COLO829 (cell line): ENCODE results near the gene SLC6A13.

Source experiments
- DNase-seq: peaks from one replicate; pipeline ENCODE4 v3.0.0; 2012; ENCODE audit warnings: low spot score

Gene SLC6A13

DNA sequence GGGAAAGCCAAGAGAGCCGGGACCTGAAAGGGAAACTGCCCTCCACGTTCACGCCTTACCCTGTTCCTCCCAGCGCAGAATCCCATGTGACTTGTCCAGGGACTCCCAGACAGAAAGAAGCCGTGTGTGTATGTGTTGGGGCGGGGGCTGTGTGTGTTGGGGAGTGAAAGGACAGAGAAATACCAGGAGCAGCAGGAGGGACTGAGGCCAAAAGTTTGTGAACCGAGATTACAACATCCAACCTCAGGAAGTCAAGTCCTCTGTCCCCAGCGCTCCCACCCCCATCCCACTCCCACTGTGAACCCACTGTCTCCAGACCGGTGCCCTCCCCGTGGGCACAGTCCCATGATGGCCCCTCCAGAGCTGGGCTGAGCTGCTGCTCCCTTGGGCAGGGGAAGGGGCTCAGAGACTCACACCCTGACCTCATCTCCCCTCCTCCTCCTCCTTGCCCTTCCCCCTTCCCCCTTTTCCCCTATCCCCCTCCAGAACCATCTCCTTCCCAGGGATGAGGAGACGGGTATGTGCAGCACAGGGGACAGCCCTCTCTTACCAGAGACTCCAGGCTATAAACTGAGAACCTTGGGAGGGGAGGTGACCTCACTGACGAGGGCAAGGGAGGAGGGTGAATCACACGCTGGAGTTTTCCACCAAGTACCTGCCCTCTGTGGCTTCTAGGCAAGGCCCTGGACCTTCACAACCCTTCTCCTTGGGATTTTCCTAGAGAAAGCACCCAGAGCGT lies 48.5 kb downstream of the SLC6A13 start, which contains the start of gene SLC6A12:
Gene SLC6A12, minus strand, starts transcription at position 155 of the 739 bp plus-strand sequence. CDS start 4,171 bp downstream, outside the sequence.
- DNase-seq, result no peak

- no peak for DNase-seq
Measured at GRCh38 chr12:213527-213932, 49.1 kb downstream of the SLC6A13 start.

DNA sequence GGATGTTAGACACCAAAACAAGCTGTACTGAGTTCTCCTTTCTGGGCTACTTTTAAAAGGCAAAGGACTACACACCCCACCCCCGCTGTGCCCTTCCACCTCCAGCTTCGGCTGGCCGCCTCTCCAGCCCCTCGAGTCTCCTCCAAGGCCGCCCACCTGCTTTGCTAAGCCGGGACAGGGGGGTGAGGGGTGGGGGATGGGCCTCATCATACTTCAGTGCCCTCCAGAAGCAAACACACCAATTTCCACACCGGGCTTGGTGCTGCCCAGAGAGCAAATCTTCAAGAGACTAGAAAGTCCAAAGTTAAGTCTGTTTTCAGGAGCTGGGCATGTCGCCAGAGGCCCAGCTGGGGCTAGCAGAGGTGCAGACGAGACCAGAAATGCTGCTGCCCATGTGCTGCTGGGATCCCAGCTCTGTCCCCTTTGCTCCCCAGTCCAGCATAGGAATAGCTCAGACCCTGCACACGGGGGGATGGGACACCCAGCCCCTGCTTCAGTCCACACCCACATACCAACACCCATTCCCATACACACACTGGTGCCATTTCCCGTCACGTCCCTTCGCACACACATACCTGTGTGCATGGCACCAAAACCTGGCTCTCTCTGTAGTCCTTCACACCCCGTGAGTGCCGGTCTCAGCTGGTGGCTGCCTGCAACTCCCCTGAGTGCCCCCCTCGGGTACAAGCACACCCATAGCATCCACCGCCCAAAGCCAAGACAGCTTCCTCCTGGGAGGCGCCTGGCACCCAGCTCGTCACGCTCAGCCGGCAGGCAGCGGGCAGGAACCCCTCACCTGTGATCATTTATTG lies 49.7 kb downstream of the SLC6A13 start:
- DNase-seq, result no peak

DNA sequence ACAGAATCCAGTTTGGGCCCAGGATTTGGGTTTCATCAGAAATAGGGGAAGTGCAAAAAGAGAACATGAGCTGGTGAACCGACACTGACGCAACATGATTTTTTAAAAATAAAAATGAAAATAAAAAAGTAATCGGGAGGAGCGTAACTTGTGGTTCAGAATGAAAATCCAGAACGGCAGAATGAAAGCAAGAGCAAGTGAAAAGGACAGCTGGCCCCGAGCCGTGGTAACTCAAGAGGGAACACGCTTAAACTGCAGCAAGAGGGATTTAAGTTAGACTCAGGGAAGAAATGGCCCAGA lies 50.3 kb downstream of the SLC6A13 start:
- DNase-seq, result no peak

GRCh38 chr12:211639-212414 lies 50.8 kb downstream of the SLC6A13 start:
- no peak for DNase-seq

- DNase-seq, result no peak
Measured at GRCh38 chr12:211142-211465, 51.5 kb downstream of the SLC6A13 start.

- DNase-seq, result no peak
Measured at GRCh38 chr12:210277-211141, 52.1 kb downstream of the SLC6A13 start.

DNA sequence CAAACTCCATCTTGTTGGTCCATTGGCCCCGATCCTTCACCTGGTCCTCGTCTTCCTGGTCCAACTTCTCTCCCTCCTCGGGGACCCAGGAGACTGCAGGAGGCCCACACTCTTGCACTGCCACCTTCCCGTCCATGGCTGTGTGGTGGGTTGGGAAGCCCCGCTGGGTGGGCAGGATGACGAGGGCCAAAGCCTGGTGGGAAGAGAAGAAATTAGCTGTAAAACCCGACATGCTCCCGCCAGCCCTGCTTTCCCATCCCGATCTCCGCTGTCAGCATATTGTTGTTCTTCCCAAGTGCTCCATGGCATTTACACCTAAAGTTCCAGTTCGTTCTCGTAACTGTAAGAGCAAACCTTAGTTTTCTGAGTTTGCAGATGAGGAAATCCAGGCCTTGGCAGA lies 52.8 kb downstream of the SLC6A13 start:
- DNase-seq, result no peak

DNA sequence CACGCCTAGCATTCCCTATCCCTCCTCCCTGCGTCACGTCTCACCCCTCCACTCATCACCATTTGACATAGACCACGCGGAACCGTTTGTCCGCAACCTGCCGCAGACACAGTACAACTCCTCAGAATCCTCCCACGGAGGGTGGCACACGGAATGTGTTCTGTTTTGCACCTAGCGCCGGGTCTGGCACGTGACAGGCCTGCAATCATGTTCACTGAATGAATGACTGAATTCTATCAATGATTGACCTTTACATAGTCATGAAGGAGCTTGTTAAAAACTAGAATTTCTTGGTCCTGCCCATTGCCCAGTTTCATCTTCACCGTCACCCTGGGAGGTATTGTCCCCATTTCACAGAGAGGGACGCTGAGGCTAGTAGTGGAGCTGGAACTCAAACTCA lies 53.4 kb downstream of the SLC6A13 start:
- DNase-seq, result no peak

- no peak for DNase-seq
Measured at GRCh38 chr12:208813-209212, 53.8 kb downstream of the SLC6A13 start.

GRCh38 chr12:207804-208203 lies 54.8 kb downstream of the SLC6A13 start:
- no peak for DNase-seq

DNA sequence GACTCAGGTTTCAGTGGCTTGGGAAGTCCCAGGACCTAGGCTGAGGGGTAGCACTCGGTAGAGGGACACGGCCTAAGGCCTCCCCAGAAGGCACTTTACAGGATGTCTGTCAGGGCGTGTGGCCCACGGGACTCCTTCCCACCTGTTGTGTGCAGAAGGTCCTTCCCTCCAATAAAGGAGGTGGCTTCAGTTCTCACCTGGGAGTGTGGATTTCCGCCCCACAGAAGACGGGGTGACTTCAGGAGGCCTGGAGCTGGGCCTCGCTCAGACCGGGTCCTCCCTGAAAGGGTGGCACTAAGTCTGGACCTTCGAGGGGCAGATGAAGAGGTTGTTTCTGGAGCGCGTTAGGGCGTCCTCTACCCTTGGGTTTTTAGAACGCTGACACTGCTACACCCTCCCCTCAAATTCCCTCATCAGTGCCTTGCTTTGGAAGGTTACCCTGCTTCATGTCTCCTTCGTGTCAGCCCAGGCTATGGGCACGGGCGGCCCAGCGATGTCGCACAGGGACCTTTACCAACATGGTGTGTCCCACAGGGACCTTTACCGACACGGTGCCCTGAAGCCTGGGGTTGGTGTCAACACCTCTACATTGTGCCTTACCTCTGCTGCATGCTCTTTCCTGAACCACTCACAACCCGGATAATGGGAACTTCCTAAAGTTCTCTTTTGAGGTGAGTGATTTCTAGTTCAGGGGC lies 55.7 kb downstream of the SLC6A13 start:
- DNase-seq, result no peak

GRCh38 chr12:205026-205425 lies 57.6 kb downstream of the SLC6A13 start:
- no peak for DNase-seq

- no peak for DNase-seq
Measured at GRCh38 chr12:204261-204678, 58.4 kb downstream of the SLC6A13 start.

GRCh38 chr12:203462-204260 lies 59.0 kb downstream of the SLC6A13 start:
- no peak for DNase-seq

DNA sequence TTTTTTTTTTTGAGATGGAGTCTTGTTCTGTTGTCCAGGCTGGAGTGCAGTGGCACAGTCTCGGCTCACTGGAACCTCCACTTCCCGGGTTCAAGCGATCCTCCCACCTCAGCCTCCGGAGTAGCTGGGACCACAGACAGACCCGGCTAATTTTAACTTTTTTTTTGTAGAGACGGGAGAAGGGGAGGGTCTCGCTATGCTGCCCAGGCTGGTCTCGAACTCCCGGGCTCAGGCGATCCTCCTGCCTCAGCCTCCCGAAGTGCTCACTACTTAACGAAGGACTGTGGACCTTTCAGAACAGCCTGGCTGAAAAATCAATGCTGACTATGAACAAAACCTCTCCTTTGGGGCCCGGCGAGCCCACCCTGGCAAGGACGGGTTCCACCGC lies 59.6 kb downstream of the SLC6A13 start:
- DNase-seq, result no peak

- no peak for DNase-seq
Measured at GRCh38 chr12:202081-202731, 60.4 kb downstream of the SLC6A13 start.

DNA sequence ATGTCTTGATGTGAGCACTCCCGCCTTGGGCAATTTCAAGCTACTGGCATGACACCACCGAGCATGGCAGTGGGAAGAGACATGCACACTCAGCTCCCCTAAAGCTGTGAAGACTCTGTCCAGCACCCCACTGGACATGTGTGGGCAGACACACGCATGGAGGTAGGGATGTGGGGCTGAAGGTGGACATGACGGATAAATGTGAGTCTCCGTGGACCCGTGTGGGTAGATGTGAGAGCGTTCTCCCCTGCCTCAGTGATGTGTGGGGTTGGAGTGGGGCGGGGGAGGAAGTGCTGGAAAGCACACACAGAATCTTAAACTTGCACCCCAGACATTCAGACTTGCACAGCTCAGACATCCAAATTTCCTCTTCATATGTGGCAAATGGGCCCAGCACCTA lies 61.3 kb downstream of the SLC6A13 start:
- DNase-seq, result no peak

GRCh38 chr12:198705-199104 lies 63.9 kb downstream of the SLC6A13 start:
- no peak for DNase-seq
